Lower leg skin (tissue), 3 donors: ENCODE data around the gene DMXL1.

ENCODE experiments used
- CTCF ChIP-seq, 3 donors: fragments of 450-650 bp; IDR thresholded peaks; one replicate each; pipeline ENCODE4 v1.5.1; 2016; ENCODE audit warnings: antibody characterized with exemption in 3 of 3, mild to moderate bottlenecking in 3 of 3, moderate library complexity in 2 of 3
- POLR2A ChIP-seq, 2 donors: fragments of 450-650 bp; IDR thresholded peaks; one replicate each; pipeline ENCODE4 v1.6.1; 2016 to 2017; ENCODE audit warnings: antibody characterized with exemption in 2 of 2, mild to moderate bottlenecking in 1 of 2, moderate library complexity in 1 of 2

GRCh38 chr5:119070828-119071560 lies at the start of gene DMXL1:
- TF ChIP-seq POLR2A (IDR thresholded peaks at IDR 0.05) (no peak), CTCF (IDR thresholded peaks at IDR 0.05) (no peak)
